NCI-H2196 (cell line): ENCODE results near the gene SLC30A3.

ENCODE experiments used
- DNase-seq: peaks from one replicate; lab custom pipeline; 2025; ENCODE audit not compliant: unreplicated experiment; lab: John Stamatoyannopoulos, UW

The SLC30A3 gene

GRCh38 chr2:27236626-27237025, 26.2 kb downstream of the SLC30A3 start:
- no peak for DNase-seq

GRCh38 chr2:27236136-27236535, 26.7 kb downstream of the SLC30A3 start:
- no peak for DNase-seq

GRCh38 chr2:27233341-27233740, 29.5 kb downstream of the SLC30A3 start:
- DNase-seq, result no peak

- DNase-seq, result no peak
These were observed 30.9 kb downstream of the SLC30A3 start for GRCh38 chr2:27231921-27232320.

- DNase-seq, result no peak
These were observed 35.3 kb downstream of the SLC30A3 start for GRCh38 chr2:27227501-27227900.

- no peak for DNase-seq
These were observed 37.3 kb downstream of the SLC30A3 start for GRCh38 chr2:27225526-27225925.

GRCh38 chr2:27223416-27223815, 39.4 kb downstream of the SLC30A3 start:
- DNase-seq, result no peak

- no peak for DNase-seq
These were observed 40.4 kb downstream of the SLC30A3 start for GRCh38 chr2:27222407-27222806.

GRCh38 chr2:27221166-27221565, 41.7 kb downstream of the SLC30A3 start:
- no peak for DNase-seq

- no peak for DNase-seq
These were observed 42.8 kb downstream of the SLC30A3 start for GRCh38 chr2:27220091-27220490.

GRCh38 chr2:27219091-27219490, 43.8 kb downstream of the SLC30A3 start:
- DNase-seq, result no peak

- no peak for DNase-seq
These were observed 44.2 kb downstream of the SLC30A3 start for GRCh38 chr2:27218614-27219013.

GRCh38 chr2:27217173-27218121, 45.4 kb downstream of the SLC30A3 start, which contains the start of gene CAD:
TSS of gene CAD (plus strand) at chr2:27217369. CDS start at chr2:27217552, 183 bp downstream.
- DNase-seq, result peak; percentile 92

GRCh38 chr2:27216416-27217137, 46.3 kb downstream of the SLC30A3 start:
- DNase-seq, result no peak

GRCh38 chr2:27214941-27215340, 47.9 kb downstream of the SLC30A3 start:
- DNase-seq, result no peak

GRCh38 chr2:27212626-27213471, 50.0 kb downstream of the SLC30A3 start:
- peak; percentile 27 for DNase-seq

- peak; percentile 93 for DNase-seq
These were observed 50.8 kb downstream of the SLC30A3 start, which contains the start of the genes ATRAID and SLC5A6 for GRCh38 chr2:27211943-27212625. TSS of gene ATRAID (plus strand) at chr2:27212041. CDS start at chr2:27212369, 328 bp downstream. TSS of gene SLC5A6 (minus strand) at chr2:27212268. CDS start at chr2:27207650, 4,618 bp downstream.

- DNase-seq, result no peak
These were observed 51.5 kb downstream of the SLC30A3 start for GRCh38 chr2:27211241-27211942.

GRCh38 chr2:27209621-27210401, 53.0 kb downstream of the SLC30A3 start:
- DNase-seq, result no peak
